Measurements from ENCODE around the gene SCN1A. TPM values are rescaled to one million over a fixed set of nuclear protein-coding genes. Genes with fewer than 3 reads are reported as not detected.

Gene SCN1A
- polyA plus RNA-seq, 1 donor (not counting 4 experiments of a cell fraction or from before 2014, with no cell fraction given), result not detected

GRCh38 chr2:166081131-166081632 lies 46.6 kb downstream of the SCN1A start:
- H3K4me2 ChIP-seq (ENCODE audit: control insufficient read depth, extremely low read depth, insufficient read depth, low read depth, low read length), result no peak overlapping the region
- H3K4me3 ChIP-seq (ENCODE audit: control insufficient read depth in 2 of 3, extremely low read depth in 1 of 3, insufficient read depth in 2 of 3, low read depth in 1 of 3, low read length in 3 of 3), result no peak overlapping the region
- dilution Hi-C loops (cut with MboI; ENCODE audit: extremely low pct_ligation_motif_present, low sequenced_read_pairs), result no loop called here
- no peaks in the 10 kb centered on the region for H3K9me1 ChIP-seq (ENCODE audit: control insufficient read depth, extremely low read depth, insufficient read depth, low read length)
- H2AFZ ChIP-seq (ENCODE audit: control insufficient read depth, low read length), result peak overlapping the region; percentile 1
- no peaks in the 10 kb centered on the region for H3K9me3 ChIP-seq (ENCODE audit: control insufficient read depth, low read depth, low read length)
- no peaks in the 10 kb centered on the region for H4K20me1 ChIP-seq (ENCODE audit: control insufficient read depth, extremely low read depth, insufficient read depth, low read length)
- no peak overlapping the region for H3K9ac ChIP-seq (ENCODE audit: control insufficient read depth, extremely low read depth, insufficient read depth, low read length)
- FAIRE-seq (no peak), DNase-seq (ENCODE audit: low read depth, low spot score) (no peak)
- H3K27ac ChIP-seq (ENCODE audit: control insufficient read depth, insufficient read depth, low read length), result no peak overlapping the region
- no peaks in the 10 kb centered on the region for H3K4me1 ChIP-seq (ENCODE audit: control insufficient read depth, extremely low read depth, insufficient read depth, low read length)
- TF ChIP-seq CTCF (optimal IDR thresholded peaks at IDR 0.05 in 1 of 3, IDR thresholded peaks at IDR 0.05 in 1 of 3, conservative IDR thresholded peaks at IDR 0.05 in 1 of 3; ENCODE audit: extremely low read depth in 1 of 3, insufficient read depth in 2 of 3, low read length in 3 of 3) (no peak), EZH2 (IDR thresholded peaks at IDR 0.05; ENCODE audit: low read length) (no peak)
- H3K27me3 ChIP-seq (ENCODE audit: control insufficient read depth, extremely low read depth, insufficient read depth, low read length), result no peaks in the 10 kb centered on the region
- no peaks in the 10 kb centered on the region for H3K36me3 ChIP-seq (ENCODE audit: control insufficient read depth in 2 of 2, extremely low read depth in 1 of 2, insufficient read depth in 2 of 2, low read length in 2 of 2)
- H3K79me2 ChIP-seq (ENCODE audit: control insufficient read depth, insufficient read depth, low read length), result no peaks in the 10 kb centered on the region

GRCh38 chr2:166074430-166074829 lies 53.4 kb downstream of the SCN1A start:
- no peak overlapping the region for H3K4me2 ChIP-seq (ENCODE audit: control insufficient read depth, extremely low read depth, insufficient read depth, low read depth, low read length)
- H3K9me1 ChIP-seq (ENCODE audit: control insufficient read depth, extremely low read depth, insufficient read depth, low read length), result no peaks in the 10 kb centered on the region
- H3K79me2 ChIP-seq (ENCODE audit: control insufficient read depth, insufficient read depth, low read length), result no peaks in the 10 kb centered on the region
- H3K36me3 ChIP-seq (ENCODE audit: control insufficient read depth in 2 of 2, extremely low read depth in 1 of 2, insufficient read depth in 2 of 2, low read length in 2 of 2), result no peaks in the 10 kb centered on the region
- no peak overlapping the region for H3K4me3 ChIP-seq (ENCODE audit: control insufficient read depth in 2 of 3, extremely low read depth in 1 of 3, insufficient read depth in 2 of 3, low read depth in 1 of 3, low read length in 3 of 3)
- H2AFZ ChIP-seq (ENCODE audit: control insufficient read depth, low read length), result no peak overlapping the region
- H3K27ac ChIP-seq (ENCODE audit: control insufficient read depth, insufficient read depth, low read length), result no peak overlapping the region
- H3K9me3 ChIP-seq (ENCODE audit: control insufficient read depth, low read depth, low read length), result no peaks in the 10 kb centered on the region
- H4K20me1 ChIP-seq (ENCODE audit: control insufficient read depth, extremely low read depth, insufficient read depth, low read length), result no peaks in the 10 kb centered on the region
- dilution Hi-C loops (cut with MboI; ENCODE audit: extremely low pct_ligation_motif_present, low sequenced_read_pairs), result no loop called here
- H3K4me1 ChIP-seq (ENCODE audit: control insufficient read depth, extremely low read depth, insufficient read depth, low read length), result no peaks in the 10 kb centered on the region
- no peak for TF ChIP-seq EZH2 (IDR thresholded peaks at IDR 0.05; ENCODE audit: low read length)
- no peak for TF ChIP-seq CTCF (optimal IDR thresholded peaks at IDR 0.05 in 1 of 3, IDR thresholded peaks at IDR 0.05 in 1 of 3, conservative IDR thresholded peaks at IDR 0.05 in 1 of 3; ENCODE audit: extremely low read depth in 1 of 3, insufficient read depth in 2 of 3, low read length in 3 of 3)
- no peak for DNase-seq (ENCODE audit: low read depth, low spot score)
- no peak overlapping the region for H3K9ac ChIP-seq (ENCODE audit: control insufficient read depth, extremely low read depth, insufficient read depth, low read length)
- FAIRE-seq, result no peak
- no peaks in the 10 kb centered on the region for H3K27me3 ChIP-seq (ENCODE audit: control insufficient read depth, extremely low read depth, insufficient read depth, low read length)
